H1 (cell line): ENCODE measurements around the gene ECPAS. TPM values are rescaled to one million over a fixed set of nuclear protein-coding genes. Genes with fewer than 3 reads are reported as not detected.

Source experiments
- CTCF ChIA-PET: fragments of 300-600 bp; sonication (Branson Sonifier 250); formaldehyde crosslinking; loops from one replicate; lab custom pipeline; 2021; ENCODE audit not compliant: partially characterized antibody; lab: Charles Lee
- POLR2A ChIA-PET: fragments of 300-600 bp; sonication (Branson Sonifier 250); formaldehyde crosslinking; loops from one replicate; lab custom pipeline; 2021; ENCODE audit warnings: inconsistent platforms; ENCODE audit not compliant: partially characterized antibody; lab: Charles Lee
- DNase-seq, 2 experiments: peaks; one replicate each; pipeline versions ENCODE4 v3.0.0 to v3.0.0-alpha.2; 2010 to 2022; ENCODE audit warnings: low spot score in 2 of 2, low read depth in 1 of 2, mixed read lengths in 1 of 2
- FAIRE-seq: peaks from 2 replicates; lab custom pipeline; 2011; peaks lifted over from hg19 to GRCh38; lab: Jason Lieb, UNC
- H2AFZ ChIP-seq: 2 replicates; pipeline ENCODE4 v1.8.1; 2012; ENCODE audit warnings: low read length, inconsistent platforms
- H2AK5ac ChIP-seq: 2 replicates; pipeline ENCODE4 v1.6.1; 2013; ENCODE audit warnings: low read depth, low read length
- H2BK120ac ChIP-seq: replicated peaks from 2 replicates; pipeline ENCODE3; 2013; ENCODE audit warnings: low read depth, low read length, inconsistent platforms
- H2BK12ac ChIP-seq: 2 replicates; pipeline ENCODE4 v1.6.1; 2013; ENCODE audit warnings: low read depth, low read length
- H2BK15ac ChIP-seq: 2 replicates; pipeline ENCODE4 v1.6.1; 2013; ENCODE audit warnings: low read length
- H2BK20ac ChIP-seq: 2 replicates; pipeline ENCODE4 v1.6.1; 2013; ENCODE audit warnings: low read length
- H2BK5ac ChIP-seq: 2 replicates; pipeline ENCODE4 v1.6.1; 2013; ENCODE audit warnings: low read depth, low read length
- H3K14ac ChIP-seq: 2 replicates; pipeline ENCODE4 v1.6.1; 2013; ENCODE audit warnings: inconsistent platforms; ENCODE audit not compliant: insufficient read length
- H3K18ac ChIP-seq: 2 replicates; pipeline ENCODE4 v1.6.1; 2013; ENCODE audit warnings: low read length; ENCODE audit errors: extremely low read depth
- H3K23ac ChIP-seq: 2 replicates; pipeline ENCODE4 v1.6.1; 2013; ENCODE audit warnings: inconsistent platforms; ENCODE audit not compliant: insufficient read length
- H3K23me2 ChIP-seq: 2 replicates; pipeline ENCODE4 v1.6.1; 2013; ENCODE audit warnings: low read depth, low read length
- H3K27ac ChIP-seq: 2 replicates; pipeline ENCODE4 v1.6.1; 2011; ENCODE audit warnings: low read depth, low read length, inconsistent platforms
- H3K27me3 ChIP-seq, 4 experiments: replicated peaks in 1 of 4; 1 replicate in 1 of 4; 2 replicates in 3 of 4; pipeline versions ENCODE4 v1.6.1 to v1.8.1; 2011 to 2013; ENCODE audit warnings: low read length in 3 of 4, mild to moderate bottlenecking in 3 of 4, inconsistent platforms in 2 of 4, mixed read lengths in 2 of 4, moderate library complexity in 1 of 4; ENCODE audit not compliant: control insufficient read depth in 3 of 4, insufficient read depth in 3 of 4; ENCODE audit errors: extremely low read depth in 1 of 4
- H3K36me3 ChIP-seq, 4 experiments: 2 replicates each; pipeline versions ENCODE4 v1.6.1 to v1.8.1; 2011 to 2013; ENCODE audit warnings: mild to moderate bottlenecking in 4 of 4, low read length in 3 of 4, moderate library complexity in 2 of 4, control low read depth in 1 of 4, inconsistent platforms in 1 of 4; ENCODE audit not compliant: insufficient read depth in 4 of 4, control insufficient read depth in 2 of 4
- H3K4ac ChIP-seq: replicated peaks from 2 replicates; pipeline ENCODE3; 2013; ENCODE audit warnings: low read length, low read depth, mixed read lengths, inconsistent platforms; ENCODE audit not compliant: insufficient read length
- H3K4me1 ChIP-seq, 4 experiments: replicated peaks in 1 of 4; 1 replicate in 1 of 4; 2 replicates in 3 of 4; pipeline versions ENCODE4 v1.6.1 to v1.8.1; 2011 to 2013; ENCODE audit warnings: low read length in 3 of 4, inconsistent platforms in 2 of 4, mixed read lengths in 1 of 4; ENCODE audit not compliant: insufficient read depth in 4 of 4, control insufficient read depth in 3 of 4
- H3K4me2 ChIP-seq, 2 experiments: 2 replicates each; pipeline versions ENCODE4 v1.6.1 to v1.8.1; 2011 to 2013; ENCODE audit warnings: low read depth in 2 of 2, low read length in 2 of 2, control low read depth in 1 of 2, inconsistent platforms in 1 of 2, mild to moderate bottlenecking in 1 of 2; ENCODE audit not compliant: insufficient read depth in 1 of 2
- H3K4me3 ChIP-seq, 4 experiments: fragments of 200-600, 300-600 bp in 1 of 4; sonication (generic), shearing (Covaris generic), sonication (Bioruptor Twin) in 1 of 4; 2 replicates each; pipeline versions ENCODE4 v1.5.1 to v1.8.1; 2011 to 2016; ENCODE audit warnings: low read length in 4 of 4, low read depth in 3 of 4, control low read depth in 2 of 4, inconsistent platforms in 2 of 4, mild to moderate bottlenecking in 2 of 4, mixed read lengths in 1 of 4, moderate library complexity in 1 of 4; ENCODE audit not compliant: insufficient read depth in 2 of 4; ENCODE audit errors: extremely low read depth in 1 of 4
- H3K56ac ChIP-seq: replicated peaks from 2 replicates; pipeline ENCODE3; 2013; ENCODE audit warnings: low read depth, mild to moderate bottlenecking, mixed read lengths, low read length, inconsistent platforms; ENCODE audit not compliant: insufficient read length
- H3K79me1 ChIP-seq: 2 replicates; pipeline ENCODE4 v1.6.1; 2013; ENCODE audit warnings: low read depth, low read length, control low read depth
- H3K79me2 ChIP-seq, 2 experiments: 2 replicates each; pipeline versions ENCODE4 v1.6.1 to v1.8.1; 2012 to 2013; ENCODE audit warnings: low read length in 2 of 2, mild to moderate bottlenecking in 2 of 2, inconsistent platforms in 1 of 2; ENCODE audit not compliant: insufficient read depth in 2 of 2, control insufficient read depth in 1 of 2
- H3K9ac ChIP-seq, 4 experiments: replicated peaks in 1 of 4; 1 replicate in 1 of 4; 2 replicates in 3 of 4; pipeline versions ENCODE4 v1.6.1 to v1.8.1; 2011 to 2013; ENCODE audit warnings: low read depth in 3 of 4, low read length in 3 of 4, control low read depth in 2 of 4, mild to moderate bottlenecking in 2 of 4, moderate library complexity in 2 of 4, inconsistent platforms in 1 of 4; ENCODE audit errors: extremely low read depth in 1 of 4
- H3K9me3 ChIP-seq, 2 experiments: 2 replicates each; pipeline versions ENCODE4 v1.6.1 to v1.8.1; 2012 to 2013; ENCODE audit warnings: mild to moderate bottlenecking in 2 of 2, moderate library complexity in 2 of 2, control low read depth in 1 of 2, inconsistent platforms in 1 of 2, low read depth in 1 of 2, low read length in 1 of 2, mixed read lengths in 1 of 2; ENCODE audit not compliant: insufficient read depth in 2 of 2
- H4K20me1 ChIP-seq, 2 experiments: replicated peaks in 1 of 2; 2 replicates each; pipeline versions ENCODE3 to v1.8.1; 2011 to 2013; ENCODE audit warnings: inconsistent platforms in 2 of 2, low read length in 2 of 2, mild to moderate bottlenecking in 1 of 2; ENCODE audit not compliant: insufficient read depth in 2 of 2, control insufficient read depth in 1 of 2
- H4K5ac ChIP-seq: 2 replicates; pipeline ENCODE4 v1.6.1; 2013; ENCODE audit warnings: low read length, low read depth, mixed read lengths, inconsistent platforms; ENCODE audit not compliant: insufficient read length
- H4K8ac ChIP-seq: 2 replicates; pipeline ENCODE4 v1.8.0; 2013; ENCODE audit warnings: mild to moderate bottlenecking, moderate library complexity, low read length, inconsistent platforms; ENCODE audit not compliant: insufficient read depth; ENCODE audit errors: extremely low read depth
- H4K91ac ChIP-seq: replicated peaks from 2 replicates; pipeline ENCODE3; 2013; ENCODE audit warnings: low read length, mixed read lengths, inconsistent platforms; ENCODE audit not compliant: insufficient read length
- BCL11A ChIP-seq, 2 experiments: IDR thresholded peaks; one replicate each; pipeline ENCODE4 v1.6.1; 2011; ENCODE audit warnings: low read depth in 2 of 2, low read length in 2 of 2, mild to moderate bottlenecking in 2 of 2
- CBX5 ChIP-seq: fragments of 300-800, 300-1000 bp; sonication (generic); IDR thresholded peaks from 2 replicates; pipeline ENCODE4 v1.7.1; 2016; ENCODE audit warnings: antibody characterized with exemption, low read length, low read depth
- CEBPB ChIP-seq: IDR thresholded peaks from 2 replicates; pipeline ENCODE4 v1.6.1; 2012; ENCODE audit warnings: low read depth, low read length
- CHD1 ChIP-seq: IDR thresholded peaks from 2 replicates; pipeline ENCODE4 v1.6.1; 2012; ENCODE audit warnings: low read depth, low read length, improper control_type of control experiment
- EP300 ChIP-seq, 2 experiments: IDR thresholded peaks; 1 replicate in 1 of 2; 2 replicates in 1 of 2; pipeline ENCODE4 v1.6.1; 2011 to 2012; ENCODE audit warnings: low read depth in 2 of 2, low read length in 2 of 2, mild to moderate bottlenecking in 2 of 2, borderline replicate concordance in 1 of 2, inconsistent platforms in 1 of 2, moderate library complexity in 1 of 2
- HDAC6 ChIP-seq: IDR thresholded peaks from one replicate; pipeline ENCODE4 v1.7.1; 2012; ENCODE audit warnings: low read depth, mild to moderate bottlenecking, inconsistent platforms, low read length, moderate library complexity
- KDM5A ChIP-seq: fragments of 200-600 bp; IDR thresholded peaks from 2 replicates; pipeline ENCODE4 v1.7.1; 2012; ENCODE audit warnings: mild to moderate bottlenecking, low read length, inconsistent platforms, mixed read lengths
- POLR2AphosphoS5 ChIP-seq: IDR thresholded peaks from 2 replicates; pipeline ENCODE4 v1.6.1; 2011; ENCODE audit warnings: low read depth, low read length
- POU5F1 ChIP-seq: IDR thresholded peaks from 2 replicates; pipeline ENCODE4 v1.6.1; 2011; ENCODE audit warnings: low read depth, mild to moderate bottlenecking, low read length, moderate library complexity
- SIX5 ChIP-seq: IDR thresholded peaks from 2 replicates; pipeline ENCODE4 v1.6.1; 2011; ENCODE audit warnings: mild to moderate bottlenecking, low read depth, low read length
- TAF1 ChIP-seq: IDR thresholded peaks from 2 replicates; pipeline ENCODE4 v1.6.1; 2011; ENCODE audit warnings: mild to moderate bottlenecking, low read depth, low read length
- TAF7 ChIP-seq: optimal IDR thresholded peaks from 2 replicates; pipeline ENCODE3; 2011; ENCODE audit warnings: low read depth, mild to moderate bottlenecking, inconsistent platforms, low read length, moderate library complexity, borderline replicate concordance
- TBP ChIP-seq: IDR thresholded peaks from 2 replicates; pipeline ENCODE4 v1.6.1; 2011; ENCODE audit warnings: low read depth, low read length, improper control_type of control experiment
- WGBS, 2 experiments: shearing (Covaris generic) in 1 of 2; methylation state at CpG; one replicate each; pipeline versions ENCODE4 v1.1.6 to v1.1.7; 2013 to 2015; ENCODE audit warnings: low lambda C conversion rate in 2 of 2, mixed read lengths in 2 of 2, inconsistent platforms in 1 of 2, low coverage in 1 of 2, missing lambda C conversion rate in 1 of 2; ENCODE audit not compliant: insufficient replicate concordance in 2 of 2, insufficient coverage in 1 of 2, insufficient read length in 1 of 2; ENCODE audit errors: extremely low coverage in 1 of 2, missing lambda C conversion rate in 1 of 2; 5-methylcytosine and 5-hydroxymethylcytosine counted together
- polyA plus RNA-seq, 7 experiments: library from polyadenylated mRNA; depleted of rRNA in 3 of 7; stranded (reverse) in 5 of 7; unstranded in 2 of 7; fragments of >200 nt in 5 of 7; fragments of 200-250 nt in 2 of 7; gene quantifications; 1 replicate in 5 of 7; 2 replicates in 1 of 7; 4 replicates in 1 of 7; pipeline versions ENCODE4 v1.2.1 to v1.2.3, GENCODE V29; 2011 to 2013; ENCODE audit warnings: missing spikeins in 2 of 7, mixed read lengths in 2 of 7
- total RNA-seq: library from RNA; stranded (reverse); fragmentation: NEBNext Ultra II Directional; extraction: Animal tissue kit (Norgen Biotek cat#: 25700); gene quantifications from 2 replicates; pipeline ENCODE4 v1.2.1, GENCODE V29; 2021

The ECPAS gene
- total and polyA plus RNA-seq, 2 of the 8 experiments (the other 6 are each of a cell fraction or from before 2014, with no cell fraction given), result 20.9 to 131 TPM

- Histone ChIP-seq H3K27ac (no peak overlapping the region), H2BK20ac (no peak overlapping the region), H3K56ac (no peak overlapping the region), H2AFZ (no peak overlapping the region), H2BK15ac (no peak overlapping the region), H3K4me2 (no peak overlapping the region), H4K91ac (no peak overlapping the region), H4K8ac (no peak overlapping the region), H2AK5ac (no peak overlapping the region), H3K4me1 (peaks cover 0 to 12% (median 7%) of the 10 kb centered on the region in 4 experiments; a peak in 3 of 7 replicates), H3K79me2 (peaks cover 12 to 99% of the 10 kb centered on the region in 2 experiments), H3K14ac (no peak overlapping the region), H3K4ac (no peak overlapping the region), H3K23me2 (no peaks in the 10 kb centered on the region), H2BK120ac (no peak overlapping the region), H3K79me1 (peaks cover 2% of the 10 kb centered on the region; the same call in 1 of the 2 replicates), H3K27me3 (no peaks in the 10 kb centered on the region), H4K5ac (no peak overlapping the region), H3K18ac (no peak overlapping the region), H4K20me1 (peaks cover 1 to 7% of the 10 kb centered on the region in 2 experiments), H2BK5ac (no peak overlapping the region), H3K9me3 (peaks cover 6 to 10% of the 10 kb centered on the region in 2 experiments), H2BK12ac (no peak overlapping the region), H3K9ac (no peak overlapping the region), H3K4me3 (no peak overlapping the region), H3K23ac (no peak overlapping the region), H3K36me3 (peaks cover 0 to 9% (median 2%) of the 10 kb centered on the region in 4 experiments; a peak in 2 of 8 replicates)
- FAIRE-seq (no peak), DNase-seq (no peak)
- ChIA-PET CTCF (no interaction called here), POLR2A (interaction anchor here (0.6 to 1.2 kb wide), 2 partner anchors 17 to 71 kb away, joined by 3 to 5 read pairs; no protein-coding TSS in a partner anchor)
- 64% methylated on average over 7 of the region's 7 CpGs; no CpG with 5 or more reads in 1 of the 2 experiments for WGBS, 2 experiments
- TF ChIP-seq TAF7, result no peak
- TF ChIP-seq BCL11A (IDR thresholded peaks at IDR 0.05; ENCODE audit: low read depth in 2 of 2, low read length in 2 of 2), result no peak
- no peak for TF ChIP-seq CBX5
- TF ChIP-seq TBP, result no peak
- TF ChIP-seq EP300 (IDR thresholded peaks at IDR 0.05; ENCODE audit: borderline replicate concordance in 1 of 2, low read depth in 2 of 2, low read length in 2 of 2), result no peak
- no peak for TF ChIP-seq POU5F1
- TF ChIP-seq CEBPB, result no peak
- no peak for TF ChIP-seq HDAC6
- TF ChIP-seq POLR2AphosphoS5, result no peak
- no peak for TF ChIP-seq CHD1
- TF ChIP-seq SIX5, result no peak
- TF ChIP-seq TAF1, result no peak
- no peak for TF ChIP-seq KDM5A
Measured at GRCh38 chr9:111458139-111459009, 25.8 kb downstream of the ECPAS start.
